ENCODE measurements around the gene DDX27.

- no peak for TF ChIP-seq ZNF671 (CRISPR knock-in tag; IDR thresholded peaks at IDR 0.05)
- TF ChIP-seq ZNF281 (CRISPR knock-in tag; IDR thresholded peaks at IDR 0.05), result no peak
- TF ChIP-seq CTCF (IDR thresholded peaks at IDR 0.05), result no peak
- no peak for TF ChIP-seq TCF7 (CRISPR knock-in tag; IDR thresholded peaks at IDR 0.05; ENCODE audit: low read depth)
- TF ChIP-seq SMAD4 (CRISPR knock-in tag; IDR thresholded peaks at IDR 0.05), result no peak
- TF ChIP-seq ZNF317 (CRISPR knock-in tag; IDR thresholded peaks at IDR 0.05; ENCODE audit: borderline replicate concordance, low read depth), result no peak
- no peak for TF ChIP-seq CREM (CRISPR knock-in tag; IDR thresholded peaks at IDR 0.05)
Measured at GRCh38 chr20:49286689-49287551, 67.7 kb downstream of the DDX27 start.
